Hepatocyte (in vitro differentiated cells): ENCODE measurements around the gene SLC51A.

Experiments
- CTCF ChIP-seq: fragments of 200-600 bp; sonication (generic); IDR thresholded peaks from 2 replicates; pipeline ENCODE4 v1.5.1; 2016; ENCODE audit warnings: antibody characterized with exemption, mild to moderate bottlenecking; ENCODE audit not compliant: poor library complexity
- EZH2 ChIP-seq: fragments of 200-600 bp; sonication (generic); IDR thresholded peaks from 2 replicates; pipeline ENCODE4 v1.6.1; 2016; ENCODE audit warnings: antibody characterized with exemption, mild to moderate bottlenecking, borderline replicate concordance
- EZH2phosphoT487 ChIP-seq: fragments of 200-600 bp; sonication (generic); IDR thresholded peaks from one replicate; pipeline ENCODE4 v1.6.1; 2018; ENCODE audit warnings: antibody characterized with exemption, mild to moderate bottlenecking, low read depth, moderate library complexity; ENCODE audit not compliant: unreplicated experiment, severe bottlenecking

GRCh38 chr3:196178993-196179379 lies 37.3 kb upstream of the SLC51A start:
- TF ChIP-seq CTCF (no peak), EZH2phosphoT487 (no peak), EZH2 (no peak)
